Testis (tissue), 2 donors: ENCODE results near the gene MRPS15.

ENCODE experiments used
- CTCF ChIP-seq, 3 experiments: fragments of 450-650 bp in 2 of 3; fragments of 200-600 bp in 1 of 3; sonication (generic) in 1 of 3; IDR thresholded peaks; one replicate each; pipeline ENCODE4 v1.5.1; 2016 to 2019; ENCODE audit warnings: antibody characterized with exemption in 3 of 3, mild to moderate bottlenecking in 2 of 3, moderate library complexity in 1 of 3
- POLR2A ChIP-seq: fragments of 450-650 bp; IDR thresholded peaks from one replicate; pipeline ENCODE4 v1.6.1; 2017; ENCODE audit warnings: antibody characterized with exemption, mild to moderate bottlenecking, moderate library complexity

DNA sequence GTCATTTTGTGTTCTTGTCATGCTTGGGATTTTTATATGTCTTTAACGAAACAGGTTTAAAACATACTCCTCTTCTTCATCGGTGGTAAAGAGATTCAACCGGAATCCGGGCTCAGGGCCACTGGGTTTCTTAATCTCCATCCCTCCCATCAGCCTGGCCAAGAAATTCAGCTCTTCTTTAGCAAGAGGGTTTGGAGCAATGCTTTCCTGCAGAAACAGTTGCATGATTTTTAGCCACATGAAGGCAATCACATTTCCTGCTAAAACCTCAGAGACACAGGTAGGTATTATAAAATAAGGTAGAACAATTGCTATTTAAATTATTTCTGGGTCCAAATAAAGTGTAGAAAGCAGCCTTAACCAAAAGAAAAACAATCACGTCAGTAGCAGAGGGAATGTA is 43.8 kb downstream of the MRPS15 start:
- no peak for TF ChIP-seq POLR2A
- TF ChIP-seq CTCF (IDR thresholded peaks at IDR 0.05): no peak
